Suprapubic skin (tissue), 4 donors: ENCODE results near the gene SCTR.

Source experiments
- CTCF ChIP-seq, 2 donors: fragments of 200-600 bp in 1 of 2; fragments of 450-650 bp in 1 of 2; sonication (generic) in 1 of 2; IDR thresholded peaks; one replicate each; pipeline ENCODE4 v1.5.1; 2016 to 2019; ENCODE audit warnings: antibody characterized with exemption in 2 of 2, mild to moderate bottlenecking in 1 of 2, moderate library complexity in 1 of 2
- EP300 ChIP-seq: sonication (generic); formaldehyde crosslinking; IDR thresholded peaks from one replicate; pipeline ENCODE4 v1.6.1; 2017; ENCODE audit warnings: antibody characterized with exemption
- POLR2AphosphoS5 ChIP-seq, 3 donors: sonication (generic); formaldehyde crosslinking; IDR thresholded peaks; one replicate each; pipeline ENCODE4 v1.6.1; 2017; ENCODE audit warnings: antibody characterized with exemption in 3 of 3

GRCh38 chr2:119402106-119402505 lies 122.2 kb downstream of the SCTR start:
- TF ChIP-seq CTCF (IDR thresholded peaks at IDR 0.05) (no peak), POLR2AphosphoS5 (IDR thresholded peaks at IDR 0.05) (no peak), EP300 (no peak)
